ENCODE data around the gene ODF2L. TPM values are rescaled to one million over a fixed set of nuclear protein-coding genes. Genes with fewer than 3 reads are reported as not detected.
"Not testable (repeated sequence)": the region's sequence is repeated elsewhere in the genome, so short reads cannot be mapped to it uniquely, and the experiment has no call there.

The ODF2L gene
- total RNA-seq, 2 experiments from 2014 or later, result 17.8 to 18.0 TPM

GRCh38 chr1:86382878-86383277 is 13.2 kb downstream of the ODF2L start:
- CTCF ChIA-PET, result interaction anchor here (0.7 to 1.2 kb wide), 2 partner anchors 9 to 127 kb away, joined by 3 to 4 read pairs; no protein-coding TSS in a partner anchor

GRCh38 chr1:86381223-86381622 is 14.9 kb downstream of the ODF2L start:
- peaks cover 18% of the 10 kb centered on the region for H3K36me3 Mint-ChIP-seq (ENCODE audit: low read depth)
- peaks cover 12% of the 10 kb centered on the region for H3K9me3 Mint-ChIP-seq
- CTCF ChIA-PET, result no interaction called here
- no peaks in the 10 kb centered on the region for H3K27me3 Mint-ChIP-seq (ENCODE audit: low read depth)
- no peak overlapping the region for H3K27ac Mint-ChIP-seq
- no peak overlapping the region for H3K4me3 Mint-ChIP-seq
- intact Hi-C loops (cut with micrococcal nuclease), result loop anchor here (1.0 to 10.0 kb wide), 4 partner anchors 360 to 703 kb away; partner anchors contain the start of gene ZNHIT6
- no peak for DNase-seq
- H3K4me1 Mint-ChIP-seq (ENCODE audit: low read depth), result peaks cover 8% of the 10 kb centered on the region

More at GRCh38 chr1:86382878-86383277, 13.2 kb downstream of the ODF2L start:
- H3K9me3 Mint-ChIP-seq, result peaks cover 4% of the 10 kb centered on the region
- peaks cover 8% of the 10 kb centered on the region for H3K4me1 Mint-ChIP-seq (ENCODE audit: low read depth)
- H3K27me3 Mint-ChIP-seq (ENCODE audit: low read depth), result no peaks in the 10 kb centered on the region
- H3K36me3 Mint-ChIP-seq (ENCODE audit: low read depth), result peaks cover 6% of the 10 kb centered on the region
- H3K4me3 Mint-ChIP-seq, result no peak overlapping the region
- intact Hi-C loops (cut with micrococcal nuclease), result loop anchor here (2.0 to 10.0 kb wide), 3 partner anchors 450 to 678 kb away; partner anchors contain the start of gene ZNHIT6
- no peak overlapping the region for H3K27ac Mint-ChIP-seq
- DNase-seq, result no peak

GRCh38 chr1:86380257-86380861 is 15.8 kb downstream of the ODF2L start:
- Mint-ChIP-seq H3K4me1 (ENCODE audit: low read depth) (peaks cover 8% of the 10 kb centered on the region), H3K36me3 (ENCODE audit: low read depth) (peaks cover 18% of the 10 kb centered on the region), H3K27me3 (ENCODE audit: low read depth) (no peaks in the 10 kb centered on the region), H3K4me3 (no peak overlapping the region), H3K9me3 (peaks cover 12% of the 10 kb centered on the region), H3K27ac (no peak overlapping the region)
- CTCF ChIA-PET, result interaction anchor here (0.6 to 2.7 kb wide), 21 partner anchors 10 to 410 kb away, joined by 3 to 44 read pairs (median 4); partner anchors contain the start of genes CLCA2, ODF2L and SH3GLB1
- DNase-seq, result peak; percentile 18
- intact Hi-C loops (cut with micrococcal nuclease), result loop anchor here (1.0 to 10.0 kb wide), 6 partner anchors 39 to 676 kb away; partner anchors contain the start of gene ZNHIT6

GRCh38 chr1:86378813-86379212 is 17.3 kb downstream of the ODF2L start:
- CTCF ChIA-PET, result interaction anchor here (0.8 to 2.7 kb wide), 6 partner anchors 11 to 127 kb away, joined by 3 to 44 read pairs (median 9); no protein-coding TSS in a partner anchor
- no peak for DNase-seq
- Mint-ChIP-seq H3K4me3 (no peak overlapping the region), H3K27ac (no peak overlapping the region), H3K27me3 (ENCODE audit: low read depth) (no peaks in the 10 kb centered on the region), H3K4me1 (ENCODE audit: low read depth) (peaks cover 8% of the 10 kb centered on the region), H3K36me3 (ENCODE audit: low read depth) (peaks cover 24% of the 10 kb centered on the region), H3K9me3 (peaks cover 12% of the 10 kb centered on the region)
- intact Hi-C loops (cut with micrococcal nuclease), result no loop called here

- Mint-ChIP-seq H3K36me3 (ENCODE audit: low read depth) (peaks cover 29% of the 10 kb centered on the region), H3K27me3 (ENCODE audit: low read depth) (no peaks in the 10 kb centered on the region), H3K9me3 (peaks cover 12% of the 10 kb centered on the region), H3K4me3 (no peak overlapping the region), H3K4me1 (ENCODE audit: low read depth) (peaks cover 4% of the 10 kb centered on the region), H3K27ac (no peak overlapping the region)
- intact Hi-C loops (cut with micrococcal nuclease), result no loop called here
- DNase-seq, result no peak
- CTCF ChIA-PET, result interaction anchor here (1.2 to 1.4 kb wide), 2 partner anchors 96 to 122 kb away, joined by 3 read pairs; no protein-coding TSS in a partner anchor
Observed at GRCh38 chr1:86377341-86377740, 18.8 kb downstream of the ODF2L start.

- Mint-ChIP-seq H3K27me3 (ENCODE audit: low read depth) (no peaks in the 10 kb centered on the region), H3K4me1 (ENCODE audit: low read depth) (peaks cover 2% of the 10 kb centered on the region), H3K9me3 (peaks cover 12% of the 10 kb centered on the region), H3K4me3 (no peak overlapping the region), H3K27ac (no peak overlapping the region), H3K36me3 (ENCODE audit: low read depth) (peaks cover 33% of the 10 kb centered on the region)
- intact Hi-C loops (cut with micrococcal nuclease), result no loop called here
- CTCF ChIA-PET, result interaction anchor here (1.0 kb wide), 1 partner anchor 125 kb away, joined by 5 read pairs; no protein-coding TSS in a partner anchor
- no peak for DNase-seq
Observed at GRCh38 chr1:86375688-86376087, 20.4 kb downstream of the ODF2L start.

- Mint-ChIP-seq H3K4me3 (no peak overlapping the region), H3K27ac (no peak overlapping the region), H3K36me3 (ENCODE audit: low read depth) (peaks cover 17% of the 10 kb centered on the region), H3K9me3 (no peaks in the 10 kb centered on the region), H3K4me1 (ENCODE audit: low read depth) (no peaks in the 10 kb centered on the region), H3K27me3 (ENCODE audit: low read depth) (no peaks in the 10 kb centered on the region)
- CTCF ChIA-PET, result no interaction called here
- intact Hi-C loops (cut with micrococcal nuclease), result no loop called here
- no peak for DNase-seq
Observed at GRCh38 chr1:86370601-86371022, 25.5 kb downstream of the ODF2L start.

- no peak for DNase-seq
- intact Hi-C loops (cut with micrococcal nuclease), result no loop called here
- CTCF ChIA-PET, result no interaction called here
- H3K27ac Mint-ChIP-seq, result no peak overlapping the region
- H3K4me3 Mint-ChIP-seq, result no peak overlapping the region
- no peaks in the 10 kb centered on the region for H3K9me3 Mint-ChIP-seq
- H3K4me1 Mint-ChIP-seq (ENCODE audit: low read depth), result no peaks in the 10 kb centered on the region
- no peaks in the 10 kb centered on the region for H3K27me3 Mint-ChIP-seq (ENCODE audit: low read depth)
- peaks cover 5% of the 10 kb centered on the region for H3K36me3 Mint-ChIP-seq (ENCODE audit: low read depth)
Observed at GRCh38 chr1:86365896-86366295, 30.2 kb downstream of the ODF2L start.

- Mint-ChIP-seq H3K27me3 (ENCODE audit: low read depth) (no peaks in the 10 kb centered on the region), H3K4me1 (ENCODE audit: low read depth) (no peaks in the 10 kb centered on the region), H3K27ac (no peak overlapping the region), H3K4me3 (no peak overlapping the region), H3K36me3 (ENCODE audit: low read depth) (peaks cover 10% of the 10 kb centered on the region), H3K9me3 (no peaks in the 10 kb centered on the region)
- DNase-seq, result no peak
- CTCF ChIA-PET, result no interaction called here
- intact Hi-C loops (cut with micrococcal nuclease), result no loop called here
Observed at GRCh38 chr1:86362807-86363206, 33.3 kb downstream of the ODF2L start.

- H3K27ac Mint-ChIP-seq, result no peak overlapping the region
Observed at GRCh38 chr1:86357796-86358195, 38.3 kb downstream of the ODF2L start.

GRCh38 chr1:86356247-86356646 is 39.9 kb downstream of the ODF2L start:
- H3K27ac Mint-ChIP-seq, result no peak overlapping the region
- H3K36me3 Mint-ChIP-seq (ENCODE audit: low read depth), result peaks cover 39% of the 10 kb centered on the region
- DNase-seq, result no peak
- no peaks in the 10 kb centered on the region for H3K27me3 Mint-ChIP-seq (ENCODE audit: low read depth)
- no peaks in the 10 kb centered on the region for H3K4me1 Mint-ChIP-seq (ENCODE audit: low read depth)
- CTCF ChIA-PET, result no interaction called here
- intact Hi-C loops (cut with micrococcal nuclease), result no loop called here
- H3K4me3 Mint-ChIP-seq, result no peak overlapping the region
- no peaks in the 10 kb centered on the region for H3K9me3 Mint-ChIP-seq

More at GRCh38 chr1:86357796-86358195, 38.3 kb downstream of the ODF2L start:
- intact Hi-C loops (cut with micrococcal nuclease), result no loop called here
- Mint-ChIP-seq H3K27me3 (ENCODE audit: low read depth) (no peaks in the 10 kb centered on the region), H3K4me3 (no peak overlapping the region), H3K36me3 (ENCODE audit: low read depth) (peaks cover 31% of the 10 kb centered on the region), H3K4me1 (ENCODE audit: low read depth) (no peaks in the 10 kb centered on the region), H3K9me3 (no peaks in the 10 kb centered on the region)
- DNase-seq, result no peak
- CTCF ChIA-PET, result no interaction called here

- Mint-ChIP-seq H3K36me3 (ENCODE audit: low read depth) (peaks cover 41% of the 10 kb centered on the region), H3K27ac (no peak overlapping the region), H3K27me3 (ENCODE audit: low read depth) (no peaks in the 10 kb centered on the region), H3K9me3 (peaks cover 5% of the 10 kb centered on the region), H3K4me1 (ENCODE audit: low read depth) (no peaks in the 10 kb centered on the region), H3K4me3 (no peak overlapping the region)
- no peak for DNase-seq
- intact Hi-C loops (cut with micrococcal nuclease), result no loop called here
- CTCF ChIA-PET, result no interaction called here
Observed at GRCh38 chr1:86352086-86352485, 44.0 kb downstream of the ODF2L start.

GRCh38 chr1:86350230-86350629 is 45.9 kb downstream of the ODF2L start:
- H3K27me3 Mint-ChIP-seq (ENCODE audit: low read depth); H3K4me3 Mint-ChIP-seq; DNase-seq; H3K27ac Mint-ChIP-seq; H3K4me1 Mint-ChIP-seq (ENCODE audit: low read depth); CTCF ChIA-PET; intact Hi-C loops (cut with micrococcal nuclease): not testable (repeated sequence)
- H3K9me3 Mint-ChIP-seq, result peaks cover 11% of the 10 kb centered on the region
- peaks cover 38% of the 10 kb centered on the region for H3K36me3 Mint-ChIP-seq (ENCODE audit: low read depth)

Measured in activated naive CD4-positive, alpha-beta T cell treated with anti-CD3 and anti-CD28 coated beads for 36 hours (primary cell).